GM12874 (cell line): Measurements from ENCODE around the gene CYTIP.

Experiments used
- TF ChIP-seq, protein P1 (sequence below): IDR thresholded peaks from 2 replicates; pipeline ENCODE4 v1.5.1; 2011; ENCODE audit warnings: low read depth, mild to moderate bottlenecking, control low read depth, low read length, moderate library complexity; ENCODE audit not compliant: insufficient read depth

CYTIP gene

DNA sequence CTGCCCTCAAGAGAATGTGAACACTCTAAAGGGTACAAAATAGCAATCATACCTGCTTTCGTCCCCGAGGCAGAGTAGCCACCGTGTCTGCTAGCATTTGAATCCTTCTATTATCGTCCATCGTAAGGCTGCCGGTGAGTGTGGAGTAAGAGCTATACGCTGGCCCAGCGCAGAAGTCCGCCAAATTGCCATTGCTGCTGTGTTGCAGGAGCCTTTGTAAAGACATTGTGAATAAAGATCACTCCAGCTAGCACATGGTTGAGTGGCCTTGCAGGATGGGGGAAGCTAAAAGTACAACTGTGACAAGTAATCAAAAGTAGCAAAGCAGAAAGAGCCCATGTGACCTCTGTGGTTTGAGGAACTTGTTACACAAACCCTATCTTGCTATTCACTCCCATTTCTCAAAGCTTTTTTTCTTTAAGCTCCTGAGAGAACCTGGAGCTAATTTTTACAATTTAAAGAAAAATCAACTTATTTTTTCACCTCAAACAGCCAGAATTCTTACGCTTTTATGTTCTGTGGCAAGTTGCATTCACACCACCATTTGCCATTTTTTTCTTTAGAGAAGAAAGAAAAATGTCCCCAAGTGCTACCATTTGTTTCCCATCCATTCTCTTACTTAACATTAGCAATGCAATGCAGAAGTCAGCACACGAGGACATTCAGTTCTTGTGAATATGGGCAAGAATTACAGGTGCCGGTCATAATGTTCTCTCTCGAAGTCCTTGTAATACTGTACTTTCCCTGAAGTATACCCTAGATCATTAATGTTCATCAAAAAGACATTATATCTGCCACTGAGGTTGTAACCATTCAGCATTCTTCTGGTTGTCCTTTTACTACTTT is at the start of gene CYTIP:
Gene CYTIP (minus strand): TSS at position 295 of the 846 bp plus-strand sequence. CDS start 69 bp downstream, at position 226.
- TF ChIP-seq, protein P1, sequence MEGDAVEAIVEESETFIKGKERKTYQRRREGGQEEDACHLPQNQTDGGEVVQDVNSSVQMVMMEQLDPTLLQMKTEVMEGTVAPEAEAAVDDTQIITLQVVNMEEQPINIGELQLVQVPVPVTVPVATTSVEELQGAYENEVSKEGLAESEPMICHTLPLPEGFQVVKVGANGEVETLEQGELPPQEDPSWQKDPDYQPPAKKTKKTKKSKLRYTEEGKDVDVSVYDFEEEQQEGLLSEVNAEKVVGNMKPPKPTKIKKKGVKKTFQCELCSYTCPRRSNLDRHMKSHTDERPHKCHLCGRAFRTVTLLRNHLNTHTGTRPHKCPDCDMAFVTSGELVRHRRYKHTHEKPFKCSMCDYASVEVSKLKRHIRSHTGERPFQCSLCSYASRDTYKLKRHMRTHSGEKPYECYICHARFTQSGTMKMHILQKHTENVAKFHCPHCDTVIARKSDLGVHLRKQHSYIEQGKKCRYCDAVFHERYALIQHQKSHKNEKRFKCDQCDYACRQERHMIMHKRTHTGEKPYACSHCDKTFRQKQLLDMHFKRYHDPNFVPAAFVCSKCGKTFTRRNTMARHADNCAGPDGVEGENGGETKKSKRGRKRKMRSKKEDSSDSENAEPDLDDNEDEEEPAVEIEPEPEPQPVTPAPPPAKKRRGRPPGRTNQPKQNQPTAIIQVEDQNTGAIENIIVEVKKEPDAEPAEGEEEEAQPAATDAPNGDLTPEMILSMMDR = no peak

DNA sequence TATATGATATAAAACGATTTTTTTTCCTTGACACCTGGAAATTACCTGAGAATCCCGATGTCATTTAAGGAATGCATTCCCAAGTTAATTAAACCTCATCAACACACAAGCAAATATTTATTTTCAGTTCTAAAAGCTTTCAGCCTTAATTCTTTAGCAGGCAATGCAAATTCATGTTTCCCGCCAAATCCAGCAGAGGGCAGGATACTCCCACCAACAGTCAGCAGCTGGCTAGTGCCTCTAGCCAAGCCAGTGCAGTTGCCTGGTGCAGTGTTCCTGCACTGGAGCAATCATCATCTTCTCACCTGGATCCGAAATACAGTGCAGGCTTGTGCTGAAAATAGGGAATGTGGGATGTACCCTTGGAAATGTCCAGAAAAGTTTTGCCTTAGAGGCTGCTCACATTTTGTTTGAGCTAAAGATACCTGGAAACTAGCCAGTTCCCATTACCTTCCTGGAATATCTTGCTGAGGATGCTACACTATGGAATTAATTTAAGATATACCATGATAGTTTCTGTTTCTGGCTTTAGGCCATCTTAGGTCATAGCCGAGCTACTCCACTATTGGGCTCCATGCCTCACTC is 48.4 kb upstream of the CYTIP start:
- TF ChIP-seq, protein P1 = peak; percentile 74

DNA sequence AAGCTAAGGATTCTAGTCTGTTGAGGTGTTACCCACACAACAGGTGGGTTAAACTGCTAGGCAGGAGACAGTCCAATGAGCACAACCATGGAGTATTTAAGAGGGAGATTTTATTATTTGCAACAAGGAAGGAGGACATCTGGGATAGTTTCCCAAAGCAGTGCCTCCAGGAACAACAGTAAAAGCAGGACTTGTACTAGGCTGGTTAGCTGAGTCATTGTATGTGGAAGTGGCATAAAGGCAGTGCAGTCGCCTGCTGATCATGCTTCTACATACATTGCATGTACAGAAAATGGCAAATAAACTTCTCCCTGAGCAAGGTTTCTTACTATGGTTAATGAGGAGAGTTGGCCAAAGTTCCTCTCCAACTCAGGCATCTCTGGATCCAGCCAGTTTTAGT is 46.1 kb upstream of the CYTIP start:
- TF ChIP-seq, protein P1 = no peak

DNA sequence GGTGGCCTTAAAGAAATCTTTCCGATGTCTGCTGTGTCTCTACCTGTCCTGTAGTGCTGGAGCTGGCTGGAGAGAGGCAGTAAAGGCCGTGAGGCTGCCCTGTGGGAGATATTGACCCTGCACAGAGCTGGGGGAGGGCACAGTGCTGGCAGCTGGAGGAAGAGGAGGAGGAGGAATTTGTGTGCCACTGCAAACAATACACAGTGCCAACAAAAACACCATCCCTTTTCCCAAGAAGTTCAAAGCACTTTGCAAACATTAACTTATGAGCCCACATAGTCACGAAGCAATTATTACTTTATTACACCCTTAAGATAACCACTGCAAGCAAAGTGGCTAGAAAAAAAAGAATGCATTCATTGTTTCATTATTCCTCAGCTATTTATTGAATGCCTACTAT is 45.0 kb upstream of the CYTIP start:
- TF ChIP-seq, protein P1 = no peak

DNA sequence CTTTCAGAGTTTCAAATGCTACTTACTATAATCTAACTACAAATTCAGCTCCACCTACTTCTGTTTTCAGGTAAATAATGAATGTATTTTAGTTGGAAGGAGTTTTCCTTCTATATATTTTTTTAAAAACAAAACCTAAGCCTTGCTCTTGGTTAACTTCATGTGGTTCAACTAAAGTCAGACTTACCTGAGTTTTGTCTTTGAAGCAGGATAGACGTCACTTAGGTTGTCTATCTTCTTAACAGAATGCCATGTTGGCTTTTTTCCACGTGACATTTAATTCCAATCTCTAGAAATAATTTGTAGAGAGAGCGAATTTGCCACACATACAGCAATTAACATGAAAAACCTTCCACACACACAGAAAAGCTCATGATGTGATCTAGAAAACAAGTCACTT is 43.9 kb upstream of the CYTIP start:
- TF ChIP-seq, protein P1 = no peak

DNA sequence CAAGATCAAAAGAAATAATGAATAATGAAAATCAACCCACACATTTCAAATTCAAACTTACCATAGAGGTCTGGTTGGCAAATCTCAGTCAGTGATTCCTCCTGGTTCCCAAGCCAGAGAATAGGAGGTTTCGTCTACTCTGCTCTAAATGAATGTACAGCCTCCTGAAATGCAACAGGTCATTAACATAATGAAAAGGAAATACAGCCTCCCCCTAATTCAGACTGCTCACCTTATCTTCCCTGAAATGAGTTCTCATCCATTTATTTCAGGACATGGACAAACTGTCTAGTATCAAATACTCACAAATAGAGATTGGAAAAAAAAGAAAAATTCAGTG is 43.4 kb upstream of the CYTIP start:
- TF ChIP-seq, protein P1 = no peak

DNA sequence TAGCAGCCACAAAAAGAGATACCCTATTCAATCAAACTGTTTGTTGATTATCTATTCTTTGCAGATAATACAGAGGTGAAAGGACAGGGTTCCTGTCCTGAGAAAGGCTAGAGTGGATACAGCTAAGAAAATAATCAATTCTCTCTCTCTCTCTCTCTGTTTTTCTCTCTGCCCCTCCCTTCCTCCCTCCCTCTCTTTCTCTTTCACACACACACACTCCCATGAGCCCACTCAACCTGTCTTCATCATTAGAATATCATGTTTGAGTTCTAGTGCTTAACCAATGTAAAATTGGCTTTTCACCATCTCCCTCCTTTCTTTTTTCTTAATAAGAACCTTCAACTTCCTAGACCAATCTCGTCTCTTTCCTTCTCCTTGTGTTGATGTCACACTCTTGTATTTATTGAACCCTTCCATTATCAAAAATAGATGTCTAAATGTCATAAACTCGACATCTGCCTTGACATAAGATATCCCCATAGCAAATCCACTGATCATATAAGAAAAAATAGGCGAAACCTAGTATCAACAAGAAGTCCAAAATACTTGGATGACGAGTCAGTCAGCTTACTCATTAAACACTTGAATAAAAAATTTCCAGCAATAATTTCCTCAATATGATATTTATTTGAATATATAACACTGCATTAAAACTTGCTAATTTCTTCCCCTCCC is 42.8 kb upstream of the CYTIP start:
- TF ChIP-seq, protein P1 = no peak
